Heart right ventricle (tissue), 16 donors: ENCODE measurements around the gene ZFPM1. TPM values are rescaled to one million over a fixed set of nuclear protein-coding genes. Genes with fewer than 3 reads are reported as not detected.
"Not testable (repeated sequence)": the region's sequence is repeated elsewhere in the genome, so short reads cannot be mapped to it uniquely, and the experiment has no call there.

Experiments used
- ATAC-seq, 8 donors: fragments of 200-7000 bp; cut with Tn5 transposase; one replicate each; pipeline ENCODE4 v1.9.1; 2020; ENCODE audit warnings: mild to moderate bottlenecking in 8 of 8, moderate library complexity in 8 of 8, moderate number of reproducible peaks in 1 of 8
- DNase-seq, 2 donors: peaks; one replicate each; pipeline ENCODE4 v3.0.0-alpha.2; 2020
- H3K27ac ChIP-seq, 10 donors: fragments of 200-600 bp; sonication (generic) in 2 of 10; one replicate each; pipeline versions ENCODE4 v1.5.0 to v1.8.0; 2020 to 2022; ENCODE audit warnings: mild to moderate bottlenecking in 3 of 10
- H3K27me3 ChIP-seq, 7 donors: fragments of 200-600 bp; one replicate each; pipeline ENCODE4 v1.8.0; 2021 to 2022; ENCODE audit warnings: mild to moderate bottlenecking in 2 of 7
- H3K36me3 ChIP-seq, 9 donors: fragments of 200-600 bp; sonication (generic) in 1 of 9; one replicate each; pipeline versions ENCODE4 v1.5.0 to v1.8.0; 2020 to 2022; ENCODE audit warnings: mild to moderate bottlenecking in 2 of 9
- H3K4me1 ChIP-seq, 9 donors: fragments of 200-600 bp; sonication (generic) in 1 of 9; one replicate each; pipeline versions ENCODE4 v1.5.0 to v1.8.0; 2020 to 2022; ENCODE audit warnings: mild to moderate bottlenecking in 4 of 9
- H3K4me3 ChIP-seq, 10 donors: fragments of 200-600 bp; sonication (generic) in 2 of 10; one replicate each; pipeline versions ENCODE4 v1.5.0 to v1.8.0; 2020 to 2022; ENCODE audit warnings: mild to moderate bottlenecking in 7 of 10, moderate library complexity in 2 of 10
- H3K9me3 ChIP-seq, 11 donors: fragments of 200-600 bp in 10 of 11; sonication (generic) in 2 of 11; one replicate each; pipeline versions ENCODE4 v1.5.0 to v1.8.0; 2013 to 2022; ENCODE audit warnings: mild to moderate bottlenecking in 2 of 11, control low read depth in 1 of 11, moderate library complexity in 1 of 11
- CTCF ChIP-seq, 9 donors: fragments of 200-600 bp; sonication (generic) in 2 of 9; IDR thresholded peaks; one replicate each; pipeline versions ENCODE4 v1.5.0 to v1.8.0; 2021 to 2022; ENCODE audit warnings: antibody characterized with exemption in 9 of 9, mild to moderate bottlenecking in 5 of 9, moderate library complexity in 1 of 9
- WGBS, 2 donors: extraction: QIAGEN DNeasy Blood & Tissue Kit; methylation state at CpG; one replicate each; pipeline ENCODE4 v1.1.7; 2013; ENCODE audit warnings: inconsistent platforms in 1 of 2; 5-methylcytosine and 5-hydroxymethylcytosine counted together
- intact Hi-C, 10 donors: fragments of 100-400 bp; cut with DNase I; formaldehyde crosslinking; loops; one replicate each; pipeline versions ENCODE4 v1.11.1 to v1.14.2; 2022
- polyA plus RNA-seq, 2 donors: library from polyadenylated mRNA; stranded (reverse); fragments of 200-250 nt; gene quantifications; one replicate each; pipeline ENCODE4 v1.2.3, GENCODE V29; 2013
- total RNA-seq, 10 donors: library from RNA; stranded (reverse); fragmentation: NEBNext Ultra II Directional in 3 of 10; extraction: Animal tissue kit (Norgen Biotek cat#: 25700) in 3 of 10; gene quantifications; one replicate each; pipeline versions ENCODE4 v1.2.1 to v1.2.4, GENCODE V29; 2021 to 2023
- donor health status: Arrhythmogenic right ventricular cardiomyopathy.
- donor health status: ischemic (EF 13 %, LVEDD 7.1; RV severe dilation, severe dysfunction).
- donor health status: healthy with polysubstance abuse.
- donor health status: DM: no; HTN: yes; CAD: no.
- donor health status: DM: no; HTN: no; CAD: no.
- donor health status: ischemic (EF 25% LVEDD 6.9; RV normal size, moderate dysfunction).
- donor health status: ischemic (EF 25% LVEDD 5.7; RV mildly dilated, moderate dysfunction).
- donor health status: healthy.
- donor health status: DM: yes; HTN: yes; CAD: no.
- donor health status: Ischemic cardiomyopathy.
- donor health status: ischemic (EF 35%, LVEDD 5.7; RV mildly dilated, moderate dysfunction).
- donor health status: nonischemic (EF 11% LVEDD 7.7; RV severe dilation, severe dysfunction).
- donor health status: DM: yes; HTN: yes; CAD: no.
- donor health status: PGD.
- donor health status: ischemic (EF 29% LVEDD 5.4; RV normal size, mild dysfunction).
- donor health status: nonischemic (EF 23%, LVEDD 6.1; RV moderate dilation, normal function).

Gene ZFPM1
- total and polyA plus RNA-seq, 12 donors = 2.0 to 10.4 (median 4.4) TPM

- Histone ChIP-seq H3K4me1 (peaks cover 0 to 26% (median 6%) of the 10 kb centered on the region in 9 donors), H3K4me3 (no peak overlapping the region), H3K27ac (no peak overlapping the region), H3K27me3 (no peaks in the 10 kb centered on the region), H3K9me3 (no peaks in the 10 kb centered on the region), H3K36me3 (peaks cover 0 to 2% (median 0%) of the 10 kb centered on the region in 9 donors)
- intact Hi-C loops = no loop called here
- ATAC-seq (no peak), DNase-seq (no peak)
- no peak for TF ChIP-seq CTCF (IDR thresholded peaks at IDR 0.05)
- WGBS, 2 donors = 79 to 88% methylated on average over 22 of the region's 22 CpGs
Observed at GRCh38 chr16:88482630-88483391, 29.7 kb downstream of the ZFPM1 start.

GRCh38 chr16:88483392-88483641 lies 30.2 kb downstream of the ZFPM1 start:
- no peak for DNase-seq
- Histone ChIP-seq H3K27ac (no peak overlapping the region), H3K4me3 (no peak overlapping the region), H3K36me3 (peaks cover 0 to 2% (median 0%) of the 10 kb centered on the region in 9 donors), H3K27me3 (no peaks in the 10 kb centered on the region), H3K4me1 (peaks cover 0 to 25% (median 6%) of the 10 kb centered on the region in 9 donors), H3K9me3 (no peaks in the 10 kb centered on the region)
- no peak for TF ChIP-seq CTCF (IDR thresholded peaks at IDR 0.05)
- ATAC-seq = no peak
- 81 to 83% methylated on average over 8 of the region's 8 CpGs for WGBS, 2 donors
- intact Hi-C loops = no loop called here

DNA sequence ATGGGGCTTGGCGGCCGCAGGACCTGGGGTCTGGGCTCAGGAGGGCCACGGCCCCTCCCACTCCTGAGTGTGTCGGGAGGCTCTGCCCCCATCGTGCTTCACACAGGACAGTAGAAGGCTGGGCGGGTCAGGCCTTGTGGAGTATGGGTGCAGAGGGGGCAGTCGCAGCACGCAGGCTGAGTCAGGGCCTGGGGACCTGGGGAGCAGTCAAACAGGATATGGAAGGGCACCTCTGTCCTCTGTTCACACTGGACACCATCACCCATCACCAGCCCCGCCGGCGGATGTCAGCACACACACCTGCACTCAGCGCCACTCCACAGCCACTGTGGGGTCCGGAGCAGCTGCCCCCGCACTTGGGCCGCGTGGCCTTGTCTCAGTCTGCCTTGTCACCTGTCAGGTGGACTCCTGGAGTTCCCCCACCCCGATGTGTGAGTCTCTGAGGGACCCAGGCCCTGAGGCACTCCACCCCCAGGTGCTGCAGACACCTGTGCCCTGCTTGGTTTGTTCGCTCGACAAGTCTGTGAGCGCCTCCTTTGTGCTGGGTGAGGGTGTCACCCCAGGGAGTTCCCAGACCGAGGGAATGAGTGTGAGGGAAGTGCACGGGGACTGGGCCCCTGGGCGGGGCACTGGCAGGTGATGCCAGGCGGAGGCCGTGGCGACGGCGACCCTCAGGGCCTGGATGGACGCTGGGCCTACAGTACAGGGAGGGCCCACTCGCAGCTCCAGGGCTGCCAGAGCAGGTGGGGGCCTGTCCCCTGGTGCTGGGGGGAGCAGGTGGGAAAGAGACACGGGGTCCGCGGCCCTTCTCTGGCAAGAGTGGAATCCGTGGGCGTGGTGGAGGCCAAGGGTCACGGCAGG lies 31.7 kb downstream of the ZFPM1 start:
- ATAC-seq (no peak), DNase-seq (no peak)
- TF ChIP-seq CTCF (IDR thresholded peaks at IDR 0.05) = no peak
- Histone ChIP-seq H3K27me3 (no peaks in the 10 kb centered on the region), H3K9me3 (no peaks in the 10 kb centered on the region), H3K27ac (no peak overlapping the region), H3K4me3 (no peak overlapping the region), H3K36me3 (peaks cover 0 to 11% (median 0%) of the 10 kb centered on the region in 9 donors), H3K4me1 (peaks cover 0 to 13% (median 0%) of the 10 kb centered on the region in 9 donors)
- intact Hi-C loops = no loop called here
- 94 to 96% methylated on average over 36 of the region's 36 CpGs for WGBS, 2 donors

GRCh38 chr16:88485366-88485741 lies 32.3 kb downstream of the ZFPM1 start:
- H3K36me3 ChIP-seq = peaks cover 0 to 11% (median 0%) of the 10 kb centered on the region in 9 donors
- whole genome bisulfite sequencing, 2 donors = 95 to 98% methylated on average over 8 of the region's 8 CpGs
- H3K9me3 ChIP-seq, H3K27ac ChIP-seq, H3K4me3 ChIP-seq, ATAC-seq, DNase-seq, intact Hi-C loops, H3K27me3 ChIP-seq, H3K4me1 ChIP-seq: not testable (repeated sequence)
